Measurements from ENCODE around the gene PTPA. TPM values are rescaled to one million over a fixed set of nuclear protein-coding genes. Genes with fewer than 3 reads are reported as not detected.

Gene PTPA
- total RNA-seq, 1 donor from 2014 or later, result 39.5 TPM

DNA sequence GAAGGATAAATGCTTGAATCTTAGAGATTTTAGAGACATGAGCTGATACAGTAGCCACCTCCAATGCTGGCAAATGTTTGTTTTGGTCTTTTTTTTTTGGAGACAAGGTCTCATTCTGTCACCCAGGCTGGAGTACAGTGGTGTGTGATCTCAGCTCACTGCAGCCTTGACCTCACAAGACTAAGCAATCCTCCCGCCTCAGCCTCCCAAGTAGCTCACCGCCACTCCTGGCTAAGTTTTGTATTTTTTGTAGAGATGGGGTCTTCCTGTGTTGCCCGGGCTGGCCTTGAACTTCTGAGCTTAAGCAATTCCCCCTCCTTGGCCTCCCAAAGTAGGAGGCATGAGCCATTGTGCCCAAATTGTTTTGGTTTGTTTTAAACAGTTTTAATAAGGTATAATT, 37.1 kb upstream of the PTPA start:
- TF ChIP-seq, protein P1, sequence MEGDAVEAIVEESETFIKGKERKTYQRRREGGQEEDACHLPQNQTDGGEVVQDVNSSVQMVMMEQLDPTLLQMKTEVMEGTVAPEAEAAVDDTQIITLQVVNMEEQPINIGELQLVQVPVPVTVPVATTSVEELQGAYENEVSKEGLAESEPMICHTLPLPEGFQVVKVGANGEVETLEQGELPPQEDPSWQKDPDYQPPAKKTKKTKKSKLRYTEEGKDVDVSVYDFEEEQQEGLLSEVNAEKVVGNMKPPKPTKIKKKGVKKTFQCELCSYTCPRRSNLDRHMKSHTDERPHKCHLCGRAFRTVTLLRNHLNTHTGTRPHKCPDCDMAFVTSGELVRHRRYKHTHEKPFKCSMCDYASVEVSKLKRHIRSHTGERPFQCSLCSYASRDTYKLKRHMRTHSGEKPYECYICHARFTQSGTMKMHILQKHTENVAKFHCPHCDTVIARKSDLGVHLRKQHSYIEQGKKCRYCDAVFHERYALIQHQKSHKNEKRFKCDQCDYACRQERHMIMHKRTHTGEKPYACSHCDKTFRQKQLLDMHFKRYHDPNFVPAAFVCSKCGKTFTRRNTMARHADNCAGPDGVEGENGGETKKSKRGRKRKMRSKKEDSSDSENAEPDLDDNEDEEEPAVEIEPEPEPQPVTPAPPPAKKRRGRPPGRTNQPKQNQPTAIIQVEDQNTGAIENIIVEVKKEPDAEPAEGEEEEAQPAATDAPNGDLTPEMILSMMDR (IDR thresholded peaks at IDR 0.05; ENCODE audit: insufficient read depth, low read length, severe bottlenecking), result no peak
- Histone ChIP-seq H3K4me3 (ENCODE audit: low read depth, low read length) (no peak overlapping the region), H3K36me3 (ENCODE audit: control insufficient read depth, insufficient read depth, low read length) (peaks cover 1% of the 10 kb centered on the region), H3K27me3 (ENCODE audit: control insufficient read depth, insufficient read depth, low read length) (no peaks in the 10 kb centered on the region)
- FAIRE-seq (no peak), DNase-seq (ENCODE audit: low read depth) (no peak)

DNA sequence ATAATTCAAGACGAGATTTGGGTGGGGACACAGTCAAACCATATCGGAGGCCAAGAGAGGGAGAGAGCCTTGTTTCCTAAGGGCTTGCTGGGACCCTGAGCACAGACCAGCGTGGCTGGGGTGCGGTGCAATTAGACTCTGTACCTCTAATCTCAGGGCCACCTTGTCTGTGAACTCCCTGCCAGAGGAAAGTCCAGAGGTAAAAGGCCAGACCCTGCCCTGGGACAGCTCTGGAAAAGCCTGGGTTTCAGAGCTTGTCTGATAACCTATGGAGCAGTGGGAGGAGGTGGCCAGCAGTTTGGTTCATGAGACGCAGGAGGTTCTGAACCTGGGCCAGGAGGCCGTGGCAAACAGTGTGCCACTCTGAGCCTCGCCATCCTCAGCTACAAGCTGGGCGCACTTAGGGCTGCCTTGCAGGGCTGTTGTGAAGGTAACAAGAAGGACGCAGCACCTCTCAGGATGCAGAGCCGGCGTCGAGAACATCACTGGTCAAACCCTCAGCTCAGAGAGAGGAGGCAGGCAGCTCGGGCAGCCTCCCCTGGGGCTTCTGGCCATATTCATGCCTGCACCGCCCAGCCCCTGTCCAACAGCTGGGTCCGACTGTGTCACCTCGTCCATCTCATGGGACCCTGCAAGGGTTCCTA, 35.1 kb upstream of the PTPA start:
- Histone ChIP-seq H3K27me3 (ENCODE audit: control insufficient read depth, insufficient read depth, low read length) (no peaks in the 10 kb centered on the region), H3K36me3 (ENCODE audit: control insufficient read depth, insufficient read depth, low read length) (no peaks in the 10 kb centered on the region), H3K4me3 (ENCODE audit: low read depth, low read length) (no peak overlapping the region)
- TF ChIP-seq, protein P1 (IDR thresholded peaks at IDR 0.05; ENCODE audit: insufficient read depth, low read length, severe bottlenecking), result no peak
- DNase-seq (ENCODE audit: low read depth) (no peak), FAIRE-seq (no peak)

DNA sequence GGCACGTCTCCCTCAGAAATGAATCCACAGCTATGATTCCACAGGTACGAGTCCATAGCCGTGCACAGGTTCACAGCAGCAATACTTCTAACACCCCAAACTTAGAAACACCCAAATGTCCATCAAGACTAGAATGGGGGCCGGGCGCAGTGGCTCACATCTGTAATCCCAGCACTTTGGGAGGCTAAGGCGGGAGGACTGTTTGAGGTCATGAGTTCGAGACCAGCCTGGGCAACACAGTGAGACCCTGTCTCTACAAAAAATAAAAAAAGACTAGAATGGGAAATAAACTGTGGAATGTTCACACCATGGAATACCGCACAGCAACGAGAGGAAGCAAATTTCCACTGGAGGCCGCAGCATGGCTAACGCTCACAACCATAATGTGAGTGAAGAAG, 34.6 kb upstream of the PTPA start:
- Histone ChIP-seq H3K27me3 (ENCODE audit: control insufficient read depth, insufficient read depth, low read length) (no peaks in the 10 kb centered on the region), H3K36me3 (ENCODE audit: control insufficient read depth, insufficient read depth, low read length) (no peaks in the 10 kb centered on the region), H3K4me3 (ENCODE audit: low read depth, low read length) (no peak overlapping the region)
- TF ChIP-seq, protein P1 (IDR thresholded peaks at IDR 0.05; ENCODE audit: insufficient read depth, low read length, severe bottlenecking), result no peak
- FAIRE-seq, result no peak
- no peak for DNase-seq (ENCODE audit: low read depth)

DNA sequence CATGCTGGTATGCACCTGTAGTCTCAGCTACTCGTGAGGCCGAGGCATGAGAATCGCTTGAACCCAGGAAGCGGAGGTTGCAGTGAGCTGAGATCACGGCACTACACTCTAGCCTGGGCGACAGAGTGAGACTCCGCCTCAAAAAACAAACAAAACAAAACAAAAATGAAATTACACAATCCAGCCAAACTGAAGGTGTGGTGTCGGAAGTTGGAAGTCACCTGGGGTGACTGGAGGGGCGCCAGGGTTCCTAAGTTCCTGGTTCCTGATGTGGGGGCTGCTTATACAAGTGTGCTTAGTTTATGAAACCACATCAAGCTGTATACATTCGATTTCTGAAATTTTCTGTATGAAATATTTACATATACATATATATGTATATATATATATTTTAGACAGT, 34.0 kb upstream of the PTPA start:
- no peaks in the 10 kb centered on the region for H3K36me3 ChIP-seq (ENCODE audit: control insufficient read depth, insufficient read depth, low read length)
- no peaks in the 10 kb centered on the region for H3K27me3 ChIP-seq (ENCODE audit: control insufficient read depth, insufficient read depth, low read length)
- no peak for FAIRE-seq
- H3K4me3 ChIP-seq (ENCODE audit: low read depth, low read length), result no peak overlapping the region
- TF ChIP-seq, protein P1 (IDR thresholded peaks at IDR 0.05; ENCODE audit: insufficient read depth, low read length, severe bottlenecking), result no peak
- peak; percentile 13 for DNase-seq (ENCODE audit: low read depth)

DNA sequence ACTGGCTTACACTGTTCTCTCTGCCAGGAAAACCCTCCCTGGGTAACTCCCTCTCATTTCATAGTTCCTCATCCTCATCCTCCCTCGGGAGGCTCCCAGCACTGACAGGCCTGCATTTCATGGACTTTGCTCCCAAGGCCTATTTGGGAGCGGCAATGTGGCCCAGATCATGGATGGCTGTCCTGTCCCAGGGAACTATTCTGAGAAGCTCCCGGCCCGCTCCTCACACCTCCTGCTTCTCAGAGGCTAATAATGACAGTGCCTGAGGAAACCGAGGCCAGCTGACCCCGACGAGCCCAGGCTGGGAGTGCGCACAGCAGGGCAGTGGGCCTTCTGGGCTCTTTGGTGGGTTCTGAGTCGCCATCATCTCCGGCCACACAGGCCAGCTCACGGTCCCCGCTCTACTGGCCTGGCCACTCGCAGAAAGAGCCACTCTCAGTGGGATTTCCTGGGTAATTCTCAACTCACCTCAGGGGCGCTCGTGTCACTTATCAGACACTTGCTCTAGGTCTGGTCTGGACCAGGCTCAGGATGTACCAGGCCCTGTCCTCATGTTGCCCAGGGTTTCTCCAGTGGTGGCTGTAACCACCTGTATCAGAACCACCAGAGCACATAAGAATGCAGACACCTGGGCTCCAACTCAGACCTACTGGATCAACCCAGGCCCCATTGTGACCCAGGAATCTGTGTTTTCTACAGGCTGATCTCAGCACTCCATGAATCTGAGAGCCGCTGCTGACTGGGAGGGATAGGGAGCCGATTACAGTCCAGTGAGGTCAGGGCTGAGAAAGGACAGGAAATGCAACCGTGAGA, 32.3 kb upstream of the PTPA start:
- DNase-seq (ENCODE audit: low read depth) (no peak), FAIRE-seq (no peak)
- no peak overlapping the region for H3K4me3 ChIP-seq (ENCODE audit: low read depth, low read length)
- H3K36me3 ChIP-seq (ENCODE audit: control insufficient read depth, insufficient read depth, low read length), result no peaks in the 10 kb centered on the region
- H3K27me3 ChIP-seq (ENCODE audit: control insufficient read depth, insufficient read depth, low read length), result no peaks in the 10 kb centered on the region
- TF ChIP-seq, protein P1 (IDR thresholded peaks at IDR 0.05; ENCODE audit: insufficient read depth, low read length, severe bottlenecking), result no peak
